ENCODE results near the gene CACNB3. TPM values are rescaled to one million over a fixed set of nuclear protein-coding genes. Genes with fewer than 3 reads are reported as not detected.
A peak's percentile ranks its signal among the peaks of the same experiment; 100 is the strongest.

The CACNB3 gene
- total RNA-seq, 4 donors from 2014 or later: 1.2 to 5.7 (median 2.7) TPM

DNA sequence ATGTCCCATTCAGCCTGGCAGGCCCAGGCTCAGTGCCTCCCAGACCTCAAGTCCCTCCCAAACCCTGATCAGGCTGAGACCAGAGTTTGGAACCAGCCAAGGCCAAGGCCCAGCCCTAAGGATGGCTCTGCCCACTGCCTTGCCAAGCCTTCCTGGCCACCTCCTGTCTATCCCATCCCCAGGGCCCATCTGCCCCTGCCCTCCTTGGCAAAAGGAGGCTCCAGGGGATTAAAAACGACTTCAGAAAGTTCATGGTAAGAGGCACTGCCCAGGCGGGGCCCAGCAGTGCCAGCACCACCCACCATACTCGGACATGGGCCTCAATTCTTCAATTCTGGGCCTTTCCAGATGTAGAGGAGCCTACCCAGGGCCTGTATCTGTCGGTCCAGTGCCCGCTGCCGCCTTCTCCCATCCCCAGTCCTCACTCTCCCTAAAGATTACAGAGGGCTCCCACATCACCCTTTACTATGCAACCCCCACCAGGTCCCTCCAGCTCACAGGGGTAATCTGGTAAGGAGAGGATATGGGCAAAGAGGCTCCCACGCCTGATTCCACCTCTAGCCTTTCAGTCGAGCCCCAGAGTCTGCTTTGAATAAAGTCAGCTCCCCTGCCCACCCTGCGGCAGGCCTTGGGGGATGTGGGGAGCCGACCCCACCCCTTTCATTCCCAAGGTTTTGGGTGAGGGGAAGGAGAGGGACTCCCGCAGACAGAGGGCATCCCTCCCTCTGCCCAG is 30.3 kb upstream of the CACNB3 start:
- intact Hi-C loops (cut with DNase I; ENCODE audit: low total_unique reads) (no loop called here), in situ Hi-C loops (cut with MboI; ENCODE audit: low sequenced_read_pairs in 4 of 4) (loop anchor here in 1 of 4 donors (25.0 kb wide), 1 partner anchor 251 kb away; the partner anchor contains the start of gene OR8S1)
- Histone ChIP-seq H3K27me3 (no peaks in the 10 kb centered on the region), H3K27ac (peak overlapping the region; percentile 79 to 89 (median 86)), H3K36me3 (peaks cover 0 to 1% of the 10 kb centered on the region in 2 donors), H3K4me3 (peak overlapping the region; percentile 92 to 100 (median 96)), H3K4me1 (peaks cover 23 to 28% of the 10 kb centered on the region in 2 donors), H3K9me3 (no peaks in the 10 kb centered on the region)
- DNase-seq (no peak), ATAC-seq (peak; percentile 9 to 15)
- TF ChIP-seq POLR2A (IDR thresholded peaks at IDR 0.05): no peak
- TF ChIP-seq, protein P1, sequence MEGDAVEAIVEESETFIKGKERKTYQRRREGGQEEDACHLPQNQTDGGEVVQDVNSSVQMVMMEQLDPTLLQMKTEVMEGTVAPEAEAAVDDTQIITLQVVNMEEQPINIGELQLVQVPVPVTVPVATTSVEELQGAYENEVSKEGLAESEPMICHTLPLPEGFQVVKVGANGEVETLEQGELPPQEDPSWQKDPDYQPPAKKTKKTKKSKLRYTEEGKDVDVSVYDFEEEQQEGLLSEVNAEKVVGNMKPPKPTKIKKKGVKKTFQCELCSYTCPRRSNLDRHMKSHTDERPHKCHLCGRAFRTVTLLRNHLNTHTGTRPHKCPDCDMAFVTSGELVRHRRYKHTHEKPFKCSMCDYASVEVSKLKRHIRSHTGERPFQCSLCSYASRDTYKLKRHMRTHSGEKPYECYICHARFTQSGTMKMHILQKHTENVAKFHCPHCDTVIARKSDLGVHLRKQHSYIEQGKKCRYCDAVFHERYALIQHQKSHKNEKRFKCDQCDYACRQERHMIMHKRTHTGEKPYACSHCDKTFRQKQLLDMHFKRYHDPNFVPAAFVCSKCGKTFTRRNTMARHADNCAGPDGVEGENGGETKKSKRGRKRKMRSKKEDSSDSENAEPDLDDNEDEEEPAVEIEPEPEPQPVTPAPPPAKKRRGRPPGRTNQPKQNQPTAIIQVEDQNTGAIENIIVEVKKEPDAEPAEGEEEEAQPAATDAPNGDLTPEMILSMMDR (IDR thresholded peaks at IDR 0.05 in 4 of 5, conservative IDR thresholded peaks at IDR 0.05 in 1 of 5): no peak

DNA sequence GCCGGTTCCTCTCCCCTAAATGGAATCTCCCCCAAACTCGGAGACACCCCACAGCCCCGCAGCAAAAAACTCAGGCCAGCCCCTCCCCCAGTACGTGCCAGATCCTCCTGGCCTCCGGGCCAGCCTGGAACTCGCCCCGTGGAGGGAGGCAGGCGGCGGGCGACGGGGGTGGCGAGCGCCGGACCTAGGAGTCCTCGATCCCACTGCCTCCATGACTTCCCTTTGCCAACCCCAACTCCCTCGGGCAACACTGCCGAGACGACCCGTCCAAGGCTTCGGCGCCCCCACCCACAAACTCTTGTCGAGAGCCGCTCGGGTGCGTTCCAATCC is 29.8 kb upstream of the CACNB3 start:
- no peaks in the 10 kb centered on the region for H3K27me3 ChIP-seq
- TF ChIP-seq, protein P1 (IDR thresholded peaks at IDR 0.05 in 4 of 5, conservative IDR thresholded peaks at IDR 0.05 in 1 of 5): no peak
- TF ChIP-seq POLR2A (IDR thresholded peaks at IDR 0.05): no peak
- ATAC-seq (peak; percentile 15 to 43), DNase-seq (no peak)
- no peaks in the 10 kb centered on the region for H3K36me3 ChIP-seq
- peaks cover 23 to 28% of the 10 kb centered on the region in 2 donors for H3K4me1 ChIP-seq
- intact Hi-C loops (cut with DNase I; ENCODE audit: low total_unique reads): no loop called here
- H3K27ac ChIP-seq: peak overlapping the region; percentile 79 to 89 (median 86)
- in situ Hi-C loops (cut with MboI; ENCODE audit: low sequenced_read_pairs in 4 of 4): loop anchor here in 1 of 4 donors (25.0 kb wide), 1 partner anchor 251 kb away; the partner anchor contains the start of gene OR8S1
- H3K9me3 ChIP-seq: no peaks in the 10 kb centered on the region
- H3K4me3 ChIP-seq: peak overlapping the region; percentile 92 to 100 (median 96)

DNA sequence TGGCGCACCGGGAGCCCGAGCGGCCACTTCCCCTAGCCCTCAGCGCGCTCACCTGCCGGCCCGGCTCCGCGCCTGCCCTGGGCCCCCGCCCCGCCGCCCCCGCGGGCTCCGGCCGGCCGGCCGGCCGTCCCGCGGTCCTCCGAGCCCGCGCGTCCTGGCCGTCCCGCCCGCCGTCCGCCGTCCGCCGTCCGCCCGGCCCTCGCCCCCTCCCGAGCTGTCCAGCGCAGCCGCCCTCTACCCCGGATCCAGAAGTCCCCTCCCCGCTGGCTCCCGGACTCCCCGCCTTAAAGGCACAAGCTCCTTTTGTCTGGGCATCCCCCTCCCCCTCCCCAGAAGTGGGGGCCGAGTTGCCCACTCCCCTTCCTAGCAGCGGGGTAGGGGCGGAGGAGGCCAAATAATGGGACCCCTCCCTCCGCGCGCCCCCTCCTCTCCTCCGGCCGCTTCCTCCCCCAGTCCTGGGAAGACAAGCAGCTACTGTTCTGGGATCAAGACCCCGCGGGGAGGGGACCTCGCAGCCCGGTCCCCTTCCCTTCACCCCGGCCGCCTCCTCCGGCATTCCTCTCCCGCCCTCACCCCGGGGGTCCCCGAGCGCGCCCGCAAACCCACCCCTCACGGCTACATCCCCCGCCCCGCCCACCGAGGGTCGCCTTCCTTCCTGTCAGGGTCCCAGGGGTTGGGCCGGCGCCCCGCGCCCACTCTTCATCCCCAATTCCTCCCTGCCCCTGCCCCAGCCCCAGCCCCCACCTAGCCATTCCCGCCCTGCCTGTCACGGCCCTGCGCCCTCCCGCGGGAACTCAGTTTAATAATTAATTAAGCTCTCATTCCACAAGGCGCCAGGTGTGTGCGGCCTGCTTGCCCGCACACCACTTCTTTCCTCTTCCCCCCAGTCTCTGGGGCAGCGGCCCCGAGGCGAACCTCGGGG is 29.2 kb upstream of the CACNB3 start, which contains the start of gene ADCY6:
ADCY6 (minus strand) TSS at position 236 of the 922 bp plus-strand sequence. CDS start 5,655 bp downstream, outside the sequence.
- peak; percentile 82 to 86 for ATAC-seq
- intact Hi-C loops (cut with DNase I; ENCODE audit: low total_unique reads): no loop called here

DNA sequence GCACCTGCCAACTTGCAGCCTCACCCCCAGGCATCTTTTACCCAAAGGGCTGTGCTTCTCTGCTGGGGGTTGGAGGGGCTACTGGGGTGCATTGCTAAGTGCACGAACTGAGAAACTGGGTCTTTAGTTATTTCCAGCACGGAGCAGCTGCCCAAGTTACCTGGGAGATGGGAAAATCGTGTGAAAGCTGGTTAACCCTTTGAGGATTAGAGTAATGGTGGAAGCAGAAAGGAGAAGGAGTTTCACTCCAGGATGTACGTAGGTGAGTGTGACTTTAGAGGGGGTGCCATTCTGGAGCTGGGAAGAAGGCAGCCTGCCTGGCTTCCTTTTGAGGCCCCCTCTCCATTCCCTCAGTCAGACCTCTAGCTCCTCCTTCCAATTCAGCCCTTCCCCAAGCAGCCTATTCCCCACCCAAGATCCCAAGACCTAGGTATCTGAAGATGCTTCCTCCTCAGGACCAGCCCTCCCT is 28.4 kb upstream of the CACNB3 start:
- ATAC-seq (no peak), DNase-seq (no peak)
- TF ChIP-seq, protein P1 (IDR thresholded peaks at IDR 0.05 in 4 of 5, conservative IDR thresholded peaks at IDR 0.05 in 1 of 5): no peak
- no peak for TF ChIP-seq POLR2A (IDR thresholded peaks at IDR 0.05)
- no peaks in the 10 kb centered on the region for H3K36me3 ChIP-seq
- H3K9me3 ChIP-seq: no peaks in the 10 kb centered on the region
- intact Hi-C loops (cut with DNase I; ENCODE audit: low total_unique reads): no loop called here
- peak overlapping the region in 3 of 4 donors; percentile 84 to 89 (median 87) for H3K27ac ChIP-seq
- in situ Hi-C loops (cut with MboI; ENCODE audit: low sequenced_read_pairs in 4 of 4): loop anchor here in 1 of 4 donors (25.0 kb wide), 1 partner anchor 253 kb away; the partner anchor contains the start of gene OR8S1
- H3K4me1 ChIP-seq: peaks cover 23 to 28% of the 10 kb centered on the region in 2 donors
- H3K27me3 ChIP-seq: no peaks in the 10 kb centered on the region
- H3K4me3 ChIP-seq: peak overlapping the region; percentile 92 to 100 (median 96)

More for the DNA sequence above, 29.2 kb upstream of the CACNB3 start, which contains the start of gene ADCY6:
- TF ChIP-seq, protein P1 (IDR thresholded peaks at IDR 0.05 in 4 of 5, conservative IDR thresholded peaks at IDR 0.05 in 1 of 5): no peak
- TF ChIP-seq POLR2A (IDR thresholded peaks at IDR 0.05): peak in 1 of 2 donors; percentile 33
- Histone ChIP-seq H3K27me3 (no peaks in the 10 kb centered on the region), H3K4me1 (peaks cover 23 to 28% of the 10 kb centered on the region in 2 donors), H3K36me3 (no peaks in the 10 kb centered on the region), H3K9me3 (no peaks in the 10 kb centered on the region), H3K27ac (peak within 1 kb of the TSS; percentile 79 to 89 (median 86)), H3K4me3 (peak within 1 kb of the TSS; percentile 92 to 100 (median 96))
- peak; percentile 69 to 76 for DNase-seq
- in situ Hi-C loops (cut with MboI; ENCODE audit: low sequenced_read_pairs in 4 of 4): loop anchor here in 1 of 4 donors (25.0 kb wide), 1 partner anchor 252 kb away; the partner anchor contains the start of gene OR8S1
